Stomach (tissue), 9 donors: ENCODE data around the gene MTCL1. TPM values are rescaled to one million over a fixed set of nuclear protein-coding genes. Genes with fewer than 3 reads are reported as not detected.
A peak's percentile ranks its signal among the peaks of the same experiment; 100 is the strongest.

Source experiments
- DNase-seq, 2 donors: peaks; one replicate each; pipeline versions ENCODE4 v3.0.0 to v3.0.0-alpha.2; 2013 to 2019
- H3K27ac ChIP-seq, 5 donors: fragments of 200-600 bp in 4 of 5; sonication (generic) in 4 of 5; one replicate each; pipeline ENCODE4 v1.5.1; 2013 to 2019; ENCODE audit warnings: mild to moderate bottlenecking in 1 of 5, moderate library complexity in 1 of 5
- H3K27me3 ChIP-seq, 3 donors: fragments of 200-600 bp; sonication (generic); one replicate each; pipeline ENCODE4 v1.5.1; 2017 to 2019; ENCODE audit warnings: mixed run types in 1 of 3
- H3K36me3 ChIP-seq, 4 donors: fragments of 200-600 bp; sonication (generic); 1 replicate in 3 of 4; 2 replicates in 1 of 4; pipeline ENCODE4 v1.5.1; 2016 to 2019
- H3K4me1 ChIP-seq, 4 donors: fragments of 200-600 bp; sonication (generic); one replicate each; pipeline ENCODE4 v1.5.1; 2016 to 2019
- H3K4me3 ChIP-seq, 4 donors: fragments of 200-600 bp; sonication (generic) in 3 of 4; one replicate each; pipeline ENCODE4 v1.5.1; 2016 to 2019; ENCODE audit warnings: mild to moderate bottlenecking in 1 of 4
- H3K9me3 ChIP-seq, 4 donors: fragments of 200-600 bp; sonication (generic); one replicate each; pipeline ENCODE4 v1.5.1; 2016 to 2019
- CTCF ChIP-seq, 7 experiments: fragments of 450-650 bp in 4 of 7; fragments of 200-600 bp in 3 of 7; sonication (generic) in 3 of 7; IDR thresholded peaks; one replicate each; pipeline ENCODE4 v1.5.1; 2016 to 2019; ENCODE audit warnings: antibody characterized with exemption in 7 of 7, control low read depth in 2 of 7, mild to moderate bottlenecking in 1 of 7
- EP300 ChIP-seq: sonication (generic); formaldehyde crosslinking; IDR thresholded peaks from one replicate; pipeline ENCODE4 v1.6.1; 2017; ENCODE audit warnings: antibody characterized with exemption
- POLR2A ChIP-seq, 4 donors: fragments of 450-650 bp; IDR thresholded peaks; one replicate each; pipeline ENCODE4 v1.6.1; 2016; ENCODE audit warnings: antibody characterized with exemption in 4 of 4, control low read depth in 2 of 4, mild to moderate bottlenecking in 1 of 4, moderate library complexity in 1 of 4
- POLR2AphosphoS5 ChIP-seq, 3 donors: sonication (generic); formaldehyde crosslinking; IDR thresholded peaks; one replicate each; pipeline ENCODE4 v1.6.1; 2016; ENCODE audit warnings: antibody characterized with exemption in 3 of 3
- WGBS, 5 donors: extraction: QIAGEN DNeasy Blood & Tissue Kit in 3 of 5; methylation state at CpG; one replicate each; pipeline versions ENCODE4 v1.1.5 to v1.1.7; 2013 to 2018; 5-methylcytosine and 5-hydroxymethylcytosine counted together
- intact Hi-C: fragments of 100-400 bp; cut with DNase I; formaldehyde crosslinking; loops from one replicate; pipeline ENCODE4 v1.15.1; 2023; ENCODE audit warnings: low total_unique reads
- polyA plus RNA-seq, 3 donors: library from polyadenylated mRNA; stranded (reverse); fragments of 200-250 nt; gene quantifications; one replicate each; pipeline ENCODE4 v1.2.3, GENCODE V29; 2013
- total RNA-seq, 5 donors: library from RNA; depleted of rRNA; stranded (reverse); fragments of >200 nt; gene quantifications; one replicate each; pipeline versions ENCODE4 v1.1.0 to v1.2.3, GENCODE V29; 2014 to 2016
- donor health status: healthy with polysubstance abuse.
- donor health status: Bipolar disorder and iron deficiency.
- donor health status: healthy.

MTCL1 gene
- total and polyA plus RNA-seq, 8 donors, result 2.3 to 225 (median 20.5) TPM

GRCh38 chr18:8699126-8699525 is 6.2 kb upstream of the MTCL1 start:
- H3K36me3 ChIP-seq, result no peaks in the 10 kb centered on the region
- intact Hi-C loops, result no loop called here
- peaks cover 6 to 18% (median 16%) of the 10 kb centered on the region in 4 donors for H3K4me1 ChIP-seq
- DNase-seq, result no peak
- TF ChIP-seq POLR2AphosphoS5 (IDR thresholded peaks at IDR 0.05) (no peak), EP300 (no peak), POLR2A (IDR thresholded peaks at IDR 0.05) (no peak), CTCF (IDR thresholded peaks at IDR 0.05) (no peak)
- no peak overlapping the region for H3K4me3 ChIP-seq
- WGBS, 5 donors, result 86 to 96% (median 93%) methylated on average over 7 of the region's 7 CpGs
- H3K9me3 ChIP-seq, result no peaks in the 10 kb centered on the region
- H3K27ac ChIP-seq, result no peak overlapping the region
- peaks cover 0 to 12% (median 0%) of the 10 kb centered on the region in 3 donors for H3K27me3 ChIP-seq

GRCh38 chr18:8699948-8700347 is 5.4 kb upstream of the MTCL1 start:
- H3K4me1 ChIP-seq, result peaks cover 12 to 22% (median 18%) of the 10 kb centered on the region in 4 donors
- intact Hi-C loops, result no loop called here
- H3K27me3 ChIP-seq, result peaks cover 0 to 14% (median 0%) of the 10 kb centered on the region in 3 donors

GRCh38 chr18:8701546-8702118 is 3.7 kb upstream of the MTCL1 start:
- TF ChIP-seq POLR2A (IDR thresholded peaks at IDR 0.05), result no peak
- no peak for TF ChIP-seq CTCF (IDR thresholded peaks at IDR 0.05)
- TF ChIP-seq POLR2AphosphoS5 (IDR thresholded peaks at IDR 0.05), result no peak
- TF ChIP-seq EP300, result no peak
- Histone ChIP-seq H3K27me3 (peaks cover 0 to 23% (median 7%) of the 10 kb centered on the region in 3 donors), H3K4me3 (no peak overlapping the region), H3K27ac (no peak overlapping the region), H3K4me1 (peaks cover 18 to 26% (median 24%) of the 10 kb centered on the region in 4 donors), H3K9me3 (no peaks in the 10 kb centered on the region), H3K36me3 (no peaks in the 10 kb centered on the region)
- 56 to 75% (median 68%) methylated on average over 8 to 9 of the region's 9 CpGs for WGBS, 5 donors
- peak in 1 of 2 donors; percentile 65 for DNase-seq
- intact Hi-C loops, result no loop called here

More at GRCh38 chr18:8699948-8700347, 5.4 kb upstream of the MTCL1 start:
- Histone ChIP-seq H3K36me3 (no peaks in the 10 kb centered on the region), H3K4me3 (no peak overlapping the region), H3K9me3 (no peaks in the 10 kb centered on the region), H3K27ac (no peak overlapping the region)
- no peak for DNase-seq
- TF ChIP-seq POLR2AphosphoS5 (IDR thresholded peaks at IDR 0.05), result no peak
- TF ChIP-seq EP300, result no peak
- no peak for TF ChIP-seq POLR2A (IDR thresholded peaks at IDR 0.05)
- TF ChIP-seq CTCF (IDR thresholded peaks at IDR 0.05), result no peak
- 78 to 91% (median 85%) methylated on average over 2 of the region's 2 CpGs for WGBS, 5 donors

- intact Hi-C loops, result no loop called here
- no peak for TF ChIP-seq POLR2AphosphoS5 (IDR thresholded peaks at IDR 0.05)
- TF ChIP-seq EP300, result no peak
- TF ChIP-seq POLR2A (IDR thresholded peaks at IDR 0.05), result no peak
- no peak for TF ChIP-seq CTCF (IDR thresholded peaks at IDR 0.05)
- no peak overlapping the region for H3K4me3 ChIP-seq
- H3K9me3 ChIP-seq, result no peaks in the 10 kb centered on the region
- H3K36me3 ChIP-seq, result no peaks in the 10 kb centered on the region
- no peak for DNase-seq
- H3K27ac ChIP-seq, result peak overlapping the region in 1 of 5 donors; percentile 95
- peaks cover 0 to 33% (median 10%) of the 10 kb centered on the region in 3 donors for H3K27me3 ChIP-seq
- peaks cover 26 to 36% (median 31%) of the 10 kb centered on the region in 4 donors for H3K4me1 ChIP-seq
Observed at GRCh38 chr18:8702668-8703067, 2.7 kb upstream of the MTCL1 start.
